Hematopoietic multipotent progenitor cell treated with erythropoietin and hydrocortisone succinate and interleukin-3 and kit ligand, for 4 days (in vitro differentiated cells): ENCODE data around the gene LARP4.
A peak's percentile ranks its signal among the peaks of the same experiment; 100 is the strongest.
"Not testable (repeated sequence)": the region's sequence is repeated elsewhere in the genome, so short reads cannot be mapped to it uniquely, and the experiment has no call there.

Experiments
- DNase-seq: peaks from one replicate; pipeline ENCODE4 v3.0.0-alpha.2; 2015

Gene LARP4

DNA sequence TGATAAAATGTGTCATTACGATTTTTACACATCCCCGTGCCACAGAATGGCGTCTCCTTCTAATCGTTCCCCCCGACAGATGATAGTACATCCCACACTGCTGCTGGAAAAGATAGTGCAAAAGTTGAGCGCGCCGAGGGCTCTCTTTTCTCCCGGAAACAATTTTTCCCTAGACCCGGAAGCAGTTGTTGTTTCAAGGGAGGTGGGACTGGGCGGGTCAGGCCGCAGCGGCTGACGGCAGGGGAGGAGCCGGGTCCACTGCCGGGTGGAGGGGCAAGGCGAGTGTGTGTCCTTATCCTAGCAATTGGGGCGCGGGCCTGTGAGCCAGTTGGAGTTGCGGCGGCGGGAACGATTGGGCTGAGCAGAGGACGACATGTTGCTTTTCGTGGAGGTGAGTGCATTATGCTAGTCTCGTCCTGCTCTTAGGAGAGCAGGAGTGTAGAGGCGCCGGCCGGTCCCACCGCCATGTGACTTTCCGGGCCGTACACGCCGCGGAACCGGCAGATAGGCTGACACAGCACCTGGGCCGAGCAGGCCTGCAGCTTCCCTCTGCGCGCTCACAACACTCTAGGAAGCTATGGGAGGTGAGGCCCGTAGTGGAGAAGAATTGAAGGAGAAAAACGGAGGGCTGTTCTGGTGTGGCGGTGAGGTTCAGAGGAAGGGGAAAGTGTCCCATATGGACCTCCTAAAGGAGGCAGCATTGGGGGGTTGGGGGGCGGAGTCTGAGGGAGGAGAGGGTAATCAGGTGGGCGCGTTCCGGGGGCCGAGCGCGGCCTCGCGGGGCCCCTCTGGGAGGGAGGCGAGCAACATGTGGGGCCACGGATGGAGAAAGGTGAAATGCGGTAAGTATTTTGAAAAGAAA lies at the start of gene LARP4:
TSS of gene LARP4 (plus strand) at position 248 of the 862 bp plus-strand sequence. CDS start at position 374, 126 bp downstream.
- peak; percentile 99 for DNase-seq

- DNase-seq = peak; percentile 30
These were observed 49.3 kb upstream of the LARP4 start for GRCh38 chr12:50351120-50352043.

DNA sequence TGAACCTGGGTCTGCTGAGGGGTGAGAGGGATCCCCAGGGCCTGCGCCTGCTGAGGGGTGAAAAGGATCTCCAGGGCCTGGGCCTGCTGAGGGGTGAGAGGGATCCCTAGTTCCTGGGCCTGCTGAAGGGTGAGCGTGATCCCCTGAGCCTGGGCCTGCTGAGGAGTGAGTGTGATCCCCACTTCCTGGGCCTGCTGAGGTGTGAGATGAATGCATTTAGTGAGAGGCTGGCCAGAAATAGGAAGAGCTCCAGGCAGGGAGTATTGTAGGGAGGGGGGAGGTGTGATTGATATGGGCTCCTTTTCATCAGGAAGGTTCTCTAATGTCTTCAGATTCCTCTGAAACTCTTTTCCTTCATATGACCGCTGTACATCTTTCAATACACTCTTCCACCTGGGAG lies 47.3 kb upstream of the LARP4 start:
- DNase-seq = no peak

GRCh38 chr12:50353869-50354593 lies 46.7 kb upstream of the LARP4 start:
- no peak for DNase-seq

GRCh38 chr12:50354908-50355307 lies 45.8 kb upstream of the LARP4 start:
- no peak for DNase-seq

DNA sequence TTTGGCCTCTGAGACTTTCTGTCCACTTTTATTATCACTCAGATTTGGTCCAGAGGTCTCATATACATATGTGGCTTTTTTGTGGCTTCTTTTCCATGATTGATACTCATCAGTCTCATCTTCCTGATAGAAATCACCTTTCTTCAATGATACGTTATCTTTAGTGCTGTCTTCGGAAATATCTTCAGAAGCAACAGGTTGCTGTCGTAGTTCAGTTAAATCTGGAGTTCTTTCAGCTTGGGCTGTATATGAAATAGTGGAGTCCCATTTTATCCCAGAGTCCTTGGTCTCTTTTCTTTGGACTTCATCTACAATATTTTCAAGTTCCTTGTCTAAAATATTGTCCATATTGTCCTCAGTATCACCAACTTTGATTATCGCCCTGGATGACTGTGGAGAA lies 45.3 kb upstream of the LARP4 start:
- DNase-seq = no peak

GRCh38 chr12:50362671-50363070 lies 38.0 kb upstream of the LARP4 start:
- no peak for DNase-seq

GRCh38 chr12:50363141-50363540 lies 37.5 kb upstream of the LARP4 start:
- no peak for DNase-seq

GRCh38 chr12:50365709-50366406 lies 34.8 kb upstream of the LARP4 start:
- no peak for DNase-seq

- not testable (repeated sequence) for DNase-seq
These were observed 30.0 kb upstream of the LARP4 start for GRCh38 chr12:50370672-50371071.

DNA sequence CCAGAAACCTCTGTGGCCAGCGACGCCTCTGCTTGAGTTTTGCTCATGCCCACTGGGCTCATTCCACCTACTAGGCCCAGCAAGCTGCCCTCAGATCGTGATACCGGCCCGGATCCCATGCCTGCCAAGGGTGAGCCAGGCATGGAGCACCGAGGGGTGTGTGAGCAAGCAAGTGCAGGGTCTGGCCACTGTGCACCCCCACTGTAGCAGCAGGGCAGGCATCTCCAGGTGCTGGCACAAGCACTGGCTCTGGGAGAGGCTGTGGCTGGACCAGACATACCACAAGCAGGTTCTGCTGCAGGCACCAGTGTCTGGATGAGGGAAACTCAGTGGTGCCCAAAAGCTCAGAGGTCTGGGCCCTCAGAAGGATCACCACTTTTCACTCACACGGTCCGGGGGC lies 24.9 kb upstream of the LARP4 start:
- no peak for DNase-seq

DNA sequence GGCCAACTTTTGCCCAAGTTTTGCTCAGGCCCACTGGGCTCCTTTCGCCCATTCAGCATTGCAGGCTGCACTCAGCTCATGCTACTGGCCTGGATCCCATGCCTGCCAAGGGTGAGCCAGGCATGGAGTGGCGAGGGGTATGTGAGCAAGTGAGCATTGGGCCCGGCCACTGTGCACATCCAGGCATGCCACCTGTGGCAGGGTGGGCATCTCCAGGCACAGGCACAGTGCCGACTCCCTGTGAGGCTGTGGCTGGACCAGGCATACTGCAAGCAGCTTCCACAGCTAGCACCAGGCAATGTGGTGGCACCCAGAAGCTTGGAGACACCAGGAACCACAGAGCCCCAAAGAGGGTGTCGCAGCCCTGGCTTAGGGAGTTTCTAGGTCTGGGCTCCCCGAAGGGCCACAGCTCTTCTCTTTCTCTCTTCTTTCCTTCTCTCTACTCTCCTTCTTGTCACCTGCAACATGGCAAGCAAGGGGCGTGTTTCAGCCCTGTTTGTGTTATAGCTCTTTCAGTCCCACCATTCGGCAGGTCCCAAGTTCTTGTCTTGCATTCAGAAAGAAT lies 19.8 kb upstream of the LARP4 start:
- DNase-seq = no peak

GRCh38 chr12:50387487-50387886 lies 13.2 kb upstream of the LARP4 start:
- DNase-seq = no peak

DNA sequence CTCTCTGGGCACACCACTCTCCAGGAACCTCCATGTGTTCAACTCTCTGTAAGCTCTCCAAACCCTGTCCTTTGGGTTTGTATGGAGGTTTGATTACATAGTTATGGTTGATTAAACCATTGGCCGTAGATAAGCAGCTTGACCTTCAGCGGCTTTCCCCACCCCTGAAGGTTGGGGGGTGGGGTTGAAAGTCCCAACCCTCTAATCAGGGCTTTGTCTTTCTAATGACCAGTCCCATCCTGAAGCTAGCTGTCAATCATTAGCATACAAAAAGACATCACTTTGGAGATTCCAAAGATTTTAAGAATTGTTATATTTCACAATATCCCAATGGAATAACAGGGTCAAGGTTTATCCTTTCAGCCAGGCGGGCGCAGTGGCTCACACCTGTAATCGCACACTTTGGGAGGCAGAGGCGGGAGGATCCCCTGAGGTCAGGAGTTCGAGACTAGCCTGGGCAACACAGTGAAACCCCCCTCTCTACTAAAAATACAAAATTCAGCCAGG lies 12.7 kb upstream of the LARP4 start:
- peak; percentile 12 for DNase-seq

GRCh38 chr12:50388793-50389192 lies 11.9 kb upstream of the LARP4 start:
- not testable (repeated sequence) for DNase-seq

- DNase-seq = no peak
These were observed 10.4 kb upstream of the LARP4 start for GRCh38 chr12:50390316-50390741.

DNA sequence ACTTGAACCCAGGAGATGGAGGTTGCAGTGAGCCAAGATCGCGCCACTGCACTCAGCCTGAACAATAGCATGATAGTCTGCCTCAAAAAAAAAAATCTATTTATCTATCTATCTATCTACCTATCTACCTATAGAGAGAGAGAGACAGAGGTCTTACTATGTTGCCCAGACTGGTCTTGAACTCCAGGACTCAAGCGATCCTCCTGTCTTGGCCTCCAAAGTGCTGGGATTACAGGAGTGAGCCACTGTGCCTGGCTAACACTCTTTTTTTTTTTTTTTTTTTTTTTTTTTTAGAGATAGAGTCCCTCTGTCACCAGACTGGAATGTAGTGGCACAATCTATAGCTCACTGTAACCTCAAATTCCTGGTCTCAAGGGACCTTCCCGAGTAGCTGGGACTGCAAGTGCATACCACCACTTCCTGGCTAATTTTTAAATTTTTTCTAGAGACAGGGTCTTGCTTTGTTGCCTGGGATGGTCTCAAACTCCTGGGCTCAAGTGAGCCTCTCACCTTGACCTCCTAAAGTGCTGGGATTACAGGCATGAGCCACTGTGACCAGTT lies 6.1 kb upstream of the LARP4 start:
- DNase-seq = no peak

DNA sequence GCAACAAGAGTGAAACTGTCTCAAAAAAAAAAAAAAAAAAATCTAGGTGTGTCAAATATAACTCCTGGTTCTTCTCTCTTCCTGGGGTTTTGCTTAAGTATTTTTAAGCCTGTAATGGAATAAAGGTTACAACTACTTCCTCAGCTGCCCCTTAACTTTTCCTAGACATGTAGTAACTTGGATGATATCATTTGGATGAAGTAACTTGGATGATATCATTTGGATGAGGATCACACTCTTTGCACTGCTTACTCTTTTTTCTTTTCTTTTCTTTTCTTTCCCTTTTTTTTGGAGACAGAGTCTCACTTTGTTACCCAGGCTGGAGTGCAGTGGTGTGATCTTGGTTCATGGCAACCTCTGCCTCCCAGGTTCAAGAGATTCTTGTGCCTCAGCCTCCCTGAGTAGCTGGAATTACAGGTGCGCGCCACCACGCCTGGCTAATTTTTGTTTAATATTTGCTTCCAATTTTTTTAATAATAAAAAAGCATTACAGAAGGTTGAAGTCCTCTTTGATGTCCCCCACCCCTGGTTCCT lies 3.5 kb upstream of the LARP4 start:
- no peak for DNase-seq

- DNase-seq = no peak
These were observed 1.8 kb upstream of the LARP4 start for GRCh38 chr12:50398931-50399330.

- peak; percentile 56 for DNase-seq
These were observed 514 bp upstream of the LARP4 start for GRCh38 chr12:50400104-50400637.
